IMR-90 (cell line): ENCODE measurements around the gene TEX28. TPM values are rescaled to one million over a fixed set of nuclear protein-coding genes. Genes with fewer than 3 reads are reported as not detected.
"Not testable (repeated sequence)": the region's sequence is repeated elsewhere in the genome, so short reads cannot be mapped to it uniquely, and the experiment has no call there.

Experiments
- ATAC-seq: fragments of 200-7000 bp; cut with Tn5 transposase; 2 replicates; pipeline ENCODE4 v1.9.1; 2020; ENCODE audit warnings: low read depth, mild to moderate bottlenecking, moderate library complexity
- BruUV-seq: library from RNA; stranded (reverse); fragments of 400-500 nt; replicated peaks from 2 replicates; lab custom pipeline; 2021; lab: Mats Ljungman, UMichigan
- CTCF ChIA-PET: fragments of 300-600 bp; formaldehyde crosslinking; extraction: SDS; loops from one replicate; lab custom pipeline; 2021; ENCODE audit warnings: antibody characterized with exemption; lab: Yijun Ruan, JAX
- POLR2A ChIA-PET: fragments of 300-600 bp; sonication (Branson Sonifier 250); formaldehyde crosslinking; loops from one replicate; lab custom pipeline; 2022; ENCODE audit warnings: antibody characterized with exemption; ENCODE audit not compliant: unreplicated experiment; lab: Charles Lee
- DNase-seq: peaks from one replicate; pipeline ENCODE4 v3.0.0; 2013
- H2AFZ ChIP-seq: replicated peaks from 2 replicates; pipeline ENCODE3; 2013; ENCODE audit warnings: low read length, mild to moderate bottlenecking; ENCODE audit not compliant: poor library complexity
- H2AK5ac ChIP-seq: 2 replicates; pipeline ENCODE4 v1.6.1; 2013; ENCODE audit warnings: low read depth, low read length, inconsistent platforms
- H2AK9ac ChIP-seq: replicated peaks from 2 replicates; pipeline ENCODE3; 2013; ENCODE audit warnings: mild to moderate bottlenecking, low read depth, low read length, moderate library complexity; ENCODE audit not compliant: poor library complexity
- H2BK120ac ChIP-seq: 2 replicates; pipeline ENCODE4 v1.6.1; 2013; ENCODE audit warnings: low read depth, low read length, inconsistent platforms
- H2BK15ac ChIP-seq: 3 replicates; pipeline ENCODE4 v1.6.1; 2013; ENCODE audit warnings: low read depth, low read length, inconsistent platforms
- H2BK20ac ChIP-seq: 2 replicates; pipeline ENCODE4 v1.6.1; 2013; ENCODE audit warnings: low read depth, mild to moderate bottlenecking, inconsistent platforms, low read length, moderate library complexity
- H2BK5ac ChIP-seq: 2 replicates; pipeline ENCODE4 v1.6.1; 2013; ENCODE audit warnings: mild to moderate bottlenecking, low read depth, low read length, inconsistent platforms; ENCODE audit not compliant: poor library complexity, severe bottlenecking
- H3K14ac ChIP-seq: replicated peaks from 2 replicates; pipeline ENCODE4 v1.6.1; 2013; ENCODE audit warnings: low read depth, low read length, inconsistent platforms
- H3K18ac ChIP-seq: 2 replicates; pipeline ENCODE4 v1.6.1; 2013; ENCODE audit warnings: low read depth, low read length, control low read depth
- H3K23ac ChIP-seq: 2 replicates; pipeline ENCODE4 v1.6.1; 2013; ENCODE audit warnings: low read depth, low read length, inconsistent platforms
- H3K27ac ChIP-seq: 2 replicates; pipeline ENCODE4 v1.5.1; 2013; ENCODE audit warnings: mild to moderate bottlenecking, control low read depth, low read length; ENCODE audit not compliant: insufficient read depth
- H3K27me3 ChIP-seq: 2 replicates; pipeline ENCODE4 v1.6.1; 2013; ENCODE audit warnings: low read length; ENCODE audit not compliant: control insufficient read depth, insufficient read depth
- H3K36me3 ChIP-seq: 2 replicates; pipeline ENCODE4 v1.6.1; 2013; ENCODE audit warnings: low read length, mixed read lengths; ENCODE audit not compliant: control insufficient read depth, insufficient read depth
- H3K4ac ChIP-seq: 2 replicates; pipeline ENCODE4 v1.6.1; 2013; ENCODE audit warnings: low read depth, low read length, inconsistent platforms
- H3K4me1 ChIP-seq: 2 replicates; pipeline ENCODE4 v1.6.1; 2013; ENCODE audit warnings: low read length, mixed read lengths; ENCODE audit not compliant: control insufficient read depth, insufficient read depth
- H3K4me2 ChIP-seq: 2 replicates; pipeline ENCODE4 v1.6.1; 2013; ENCODE audit warnings: low read depth, mild to moderate bottlenecking, control low read depth, low read length, moderate library complexity
- H3K4me3 ChIP-seq: 2 replicates; pipeline ENCODE4 v1.5.1; 2013; ENCODE audit warnings: low read depth, mild to moderate bottlenecking, control low read depth, low read length, moderate library complexity; ENCODE audit not compliant: insufficient read depth
- H3K56ac ChIP-seq: 2 replicates; pipeline ENCODE4 v1.6.1; 2013; ENCODE audit warnings: low read length, inconsistent platforms; ENCODE audit not compliant: insufficient read depth; ENCODE audit errors: extremely low read depth
- H3K79me1 ChIP-seq, 2 experiments: 2 replicates each; pipeline ENCODE4 v1.6.1; 2013; ENCODE audit warnings: low read length in 2 of 2, inconsistent platforms in 1 of 2, low read depth in 1 of 2
- H3K9ac ChIP-seq: 2 replicates; pipeline ENCODE4 v1.6.1; 2013; ENCODE audit warnings: low read depth, low read length, control low read depth
- H3K9me1 ChIP-seq: 2 replicates; pipeline ENCODE4 v1.6.1; 2013; ENCODE audit warnings: low read length, inconsistent platforms; ENCODE audit not compliant: insufficient read depth
- H3K9me3 ChIP-seq: 2 replicates; pipeline ENCODE4 v1.6.1; 2013; ENCODE audit warnings: low read length; ENCODE audit not compliant: control insufficient read depth, insufficient read depth
- H4K20me1 ChIP-seq: 2 replicates; pipeline ENCODE4 v1.6.1; 2013; ENCODE audit warnings: low read length, inconsistent platforms; ENCODE audit not compliant: insufficient read depth
- H4K5ac ChIP-seq: 2 replicates; pipeline ENCODE4 v1.6.1; 2013; ENCODE audit warnings: mild to moderate bottlenecking, low read depth, low read length, control low read depth
- H4K8ac ChIP-seq, 2 experiments: 2 replicates each; pipeline ENCODE4 v1.6.1; 2013; ENCODE audit warnings: low read depth in 2 of 2, low read length in 2 of 2, control low read depth in 1 of 2, inconsistent platforms in 1 of 2
- H4K91ac ChIP-seq: 2 replicates; pipeline ENCODE4 v1.6.1; 2013; ENCODE audit warnings: low read depth, low read length, inconsistent platforms; ENCODE audit not compliant: insufficient read depth
- WGBS, 2 experiments: methylation state at CpG; one replicate each; pipeline versions ENCODE4 v1.1.5 to v1.1.7; 2013; ENCODE audit warnings: missing lambda C conversion rate in 2 of 2; ENCODE audit not compliant: insufficient read length in 1 of 2; ENCODE audit errors: extremely low coverage in 2 of 2; 5-methylcytosine and 5-hydroxymethylcytosine counted together
- dilution Hi-C: fragments of 300-500 bp; cut with HindIII; formaldehyde crosslinking; loops from one replicate; pipeline ENCODE4 v1.14.3; 2018; ENCODE audit warnings: low sequenced_read_pairs; ENCODE audit not compliant: unreplicated experiment
- in situ Hi-C: fragments of 300-500 bp; cut with MboI; formaldehyde crosslinking; loops from 3 replicates; pipeline ENCODE4 v1.14.3; 2019; ENCODE audit warnings: low sequenced_read_pairs, inconsistent platforms, mixed read lengths
- intact Hi-C: fragments of 100-400 bp; cut with micrococcal nuclease; formaldehyde crosslinking; loops from 2 replicates; pipeline ENCODE4 v1.10.0; 2022
- polyA plus RNA-seq, 3 experiments: library from polyadenylated mRNA; depleted of rRNA; stranded (reverse); fragments of >200 nt; gene quantifications; 2 replicates each; pipeline ENCODE4 v1.2.3, GENCODE V29; 2012; ENCODE audit warnings: low replicate concordance in 1 of 3
- total RNA-seq: library from RNA; depleted of rRNA; stranded (reverse); fragments of >200 nt; gene quantifications from 2 replicates; pipeline ENCODE4 v1.2.3, GENCODE V29; 2012

The TEX28 gene
- total and polyA plus RNA-seq, 2 of the 4 experiments (the other 2 are of a cell fraction) = not detected

GRCh38 chrX:154226706-154227105, 68.2 kb downstream of the TEX28 start:
- H2BK120ac ChIP-seq, H3K14ac ChIP-seq, H3K23ac ChIP-seq, dilution Hi-C loops, CTCF ChIA-PET, ATAC-seq, H2BK15ac ChIP-seq, H3K36me3 ChIP-seq, H2AK5ac ChIP-seq, H3K4ac ChIP-seq, H3K4me2 ChIP-seq, H3K27me3 ChIP-seq, DNase-seq, H2AFZ ChIP-seq, H3K56ac ChIP-seq, H3K18ac ChIP-seq, H3K4me3 ChIP-seq, H2BK20ac ChIP-seq, H4K20me1 ChIP-seq, BruUV-seq, H3K9ac ChIP-seq, H4K8ac ChIP-seq, H3K9me3 ChIP-seq, intact Hi-C loops, H4K5ac ChIP-seq, in situ Hi-C loops, H3K79me1 ChIP-seq, H3K27ac ChIP-seq, H4K91ac ChIP-seq, POLR2A ChIA-PET, H2AK9ac ChIP-seq, H2BK5ac ChIP-seq, H3K4me1 ChIP-seq, H3K9me1 ChIP-seq: not testable (repeated sequence)
- WGBS, 2 experiments = no CpG with 5 or more reads among the region's 9 CpGs

DNA sequence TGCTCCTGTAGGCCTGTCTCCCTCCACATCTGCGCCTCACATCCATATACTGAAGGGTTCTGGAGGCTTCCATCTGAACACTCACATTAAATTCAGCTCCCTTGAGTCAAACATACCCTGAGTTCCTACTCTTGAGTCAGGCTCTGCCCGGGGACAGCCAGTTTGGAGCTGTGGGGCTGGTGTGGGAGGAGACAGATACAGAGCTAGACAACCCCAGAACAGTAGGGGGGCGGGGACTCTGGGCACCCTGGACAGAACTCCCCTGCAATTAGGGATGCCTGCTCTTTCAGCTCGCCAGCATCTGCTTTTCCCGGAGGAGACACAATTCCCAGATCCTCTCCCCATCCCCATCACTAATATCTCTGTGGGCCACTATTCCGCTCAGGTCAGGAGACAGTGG, 69.6 kb downstream of the TEX28 start:
- H2BK15ac ChIP-seq, H2BK5ac ChIP-seq, H3K79me1 ChIP-seq, in situ Hi-C loops, H2BK120ac ChIP-seq, H3K56ac ChIP-seq, H3K27ac ChIP-seq, H4K20me1 ChIP-seq, BruUV-seq, H3K4ac ChIP-seq, H2AK5ac ChIP-seq, H4K8ac ChIP-seq, H3K18ac ChIP-seq, H3K9me3 ChIP-seq, dilution Hi-C loops, H2BK20ac ChIP-seq, H3K9ac ChIP-seq, ATAC-seq, H3K23ac ChIP-seq, H4K91ac ChIP-seq, POLR2A ChIA-PET, H2AK9ac ChIP-seq, DNase-seq, H3K14ac ChIP-seq, H2AFZ ChIP-seq, CTCF ChIA-PET, H3K36me3 ChIP-seq, intact Hi-C loops, H3K4me1 ChIP-seq, H3K4me2 ChIP-seq, H4K5ac ChIP-seq, H3K27me3 ChIP-seq, H3K9me1 ChIP-seq, H3K4me3 ChIP-seq: not testable (repeated sequence)
- no CpG with 5 or more reads among the region's 6 CpGs for WGBS, 2 experiments
